GM12892 (cell line): Measurements from ENCODE around the gene MRLN. TPM values are rescaled to one million over a fixed set of nuclear protein-coding genes. Genes with fewer than 3 reads are reported as not detected.
"Not testable (repeated sequence)": the region's sequence is repeated elsewhere in the genome, so short reads cannot be mapped to it uniquely, and the experiment has no call there.

Source experiments
- DNase-seq: peaks from one replicate; pipeline ENCODE4 v3.0.0; 2011; ENCODE audit not compliant: insufficient read length
- FAIRE-seq: peaks from 2 replicates; lab custom pipeline; 2011; peaks lifted over from hg19 to GRCh38; lab: Jason Lieb, UNC
- POLR2A ChIP-seq: IDR thresholded peaks from 2 replicates; pipeline ENCODE4 v1.6.1; 2011; ENCODE audit warnings: low read depth, low read length, control low read depth
- POLR2AphosphoS5 ChIP-seq: IDR thresholded peaks from 2 replicates; pipeline ENCODE4 v1.6.1; 2011; ENCODE audit warnings: low read depth, low read length, control low read depth
- TAF1 ChIP-seq: IDR thresholded peaks from 2 replicates; pipeline ENCODE4 v1.6.1; 2011; ENCODE audit warnings: low read depth, mild to moderate bottlenecking, control low read depth, low read length, borderline replicate concordance
- polyA plus RNA-seq: library from polyadenylated mRNA; unstranded; fragments of >200 nt; gene quantifications from one replicate; pipeline ENCODE4 v1.2.1, GENCODE V29; 2012; ENCODE audit warnings: missing spikeins, inconsistent platforms; ENCODE audit not compliant: missing spikeins

The MRLN gene
- polyA plus RNA-seq: not detected

- no peak for TF ChIP-seq POLR2AphosphoS5
- TF ChIP-seq POLR2A: no peak
- TF ChIP-seq TAF1: no peak
- FAIRE-seq (no peak), DNase-seq (no peak)
These were observed at the start of gene MRLN for GRCh38 chr10:59753267-59753666. TSS of gene MRLN (minus strand) at chr10:59753455.

GRCh38 chr10:59801171-59801570 is 47.9 kb upstream of the MRLN start:
- FAIRE-seq (no peak), DNase-seq (no peak)
- no peak for TF ChIP-seq TAF1

- FAIRE-seq (no peak), DNase-seq (no peak)
- TF ChIP-seq POLR2AphosphoS5 (no peak), POLR2A (no peak), TAF1 (no peak)
These were observed 46.2 kb upstream of the MRLN start for GRCh38 chr10:59799421-59799820.

GRCh38 chr10:59793919-59794318 is 40.7 kb upstream of the MRLN start:
- no peak for FAIRE-seq
- DNase-seq: no peak
- no peak for TF ChIP-seq TAF1
- TF ChIP-seq POLR2AphosphoS5: no peak
- no peak for TF ChIP-seq POLR2A

GRCh38 chr10:59792812-59793211 is 39.6 kb upstream of the MRLN start:
- FAIRE-seq (no peak), DNase-seq (no peak)
- TF ChIP-seq POLR2AphosphoS5 (no peak), TAF1 (no peak), POLR2A (no peak)

GRCh38 chr10:59791601-59792000 is 38.3 kb upstream of the MRLN start:
- no peak for DNase-seq
- no peak for TF ChIP-seq TAF1
- no peak for FAIRE-seq

- DNase-seq, FAIRE-seq: not testable (repeated sequence)
These were observed 36.8 kb upstream of the MRLN start for GRCh38 chr10:59790080-59790479.

GRCh38 chr10:59788914-59789313 is 35.7 kb upstream of the MRLN start:
- FAIRE-seq: peak; percentile 74
- DNase-seq: not testable (repeated sequence)

GRCh38 chr10:59787032-59787431 is 33.8 kb upstream of the MRLN start:
- DNase-seq: not testable (repeated sequence)

GRCh38 chr10:59785476-59785875 is 32.2 kb upstream of the MRLN start:
- not testable (repeated sequence) for DNase-seq, FAIRE-seq

More at GRCh38 chr10:59787032-59787431, 33.8 kb upstream of the MRLN start:
- not testable (repeated sequence) for FAIRE-seq

- FAIRE-seq (no peak), DNase-seq (no peak)
- TF ChIP-seq POLR2AphosphoS5 (no peak), POLR2A (no peak), TAF1 (no peak)
These were observed 28.3 kb upstream of the MRLN start for GRCh38 chr10:59781511-59781910.

GRCh38 chr10:59779756-59780533 is 26.7 kb upstream of the MRLN start:
- FAIRE-seq: no peak
- no peak for DNase-seq
- TF ChIP-seq POLR2AphosphoS5: no peak
- no peak for TF ChIP-seq POLR2A
- no peak for TF ChIP-seq TAF1

GRCh38 chr10:59774451-59774850 is 21.2 kb upstream of the MRLN start:
- TF ChIP-seq POLR2A (no peak), POLR2AphosphoS5 (no peak), TAF1 (no peak)
- no peak for FAIRE-seq
- DNase-seq: no peak
